Heart left ventricle (tissue), 16 donors: Measurements from ENCODE around the gene TCAF1. TPM values are rescaled to one million over a fixed set of nuclear protein-coding genes. Genes with fewer than 3 reads are reported as not detected.

Experiments used
- ATAC-seq, 4 donors: fragments of 200-7000 bp; cut with Tn5 transposase; one replicate each; pipeline ENCODE4 v1.9.1; 2020 to 2022; ENCODE audit warnings: moderate library complexity in 4 of 4, mild to moderate bottlenecking in 3 of 4, moderate number of reproducible peaks in 1 of 4
- DNase-seq, 5 donors: peaks; one replicate each; pipeline ENCODE4 v3.0.0-alpha.2; 2020
- H3K27ac ChIP-seq, 12 donors: fragments of 200-600 bp; sonication (generic) in 4 of 12; one replicate each; pipeline versions ENCODE4 v1.5.0 to v1.8.0; 2016 to 2022; ENCODE audit warnings: mild to moderate bottlenecking in 2 of 12
- H3K27me3 ChIP-seq, 9 donors: fragments of 200-600 bp; sonication (generic) in 2 of 9; one replicate each; pipeline versions ENCODE4 v1.5.1 to v1.8.0; 2016 to 2022; ENCODE audit warnings: mild to moderate bottlenecking in 3 of 9
- H3K36me3 ChIP-seq, 9 donors: fragments of 200-600 bp; sonication (generic) in 2 of 9; one replicate each; pipeline versions ENCODE4 v1.5.0 to v1.8.0; 2018 to 2022; ENCODE audit warnings: mild to moderate bottlenecking in 2 of 9
- H3K4me1 ChIP-seq, 12 donors: fragments of 200-600 bp; sonication (generic) in 4 of 12; one replicate each; pipeline versions ENCODE4 v1.5.0 to v1.8.0; 2016 to 2022; ENCODE audit warnings: mild to moderate bottlenecking in 3 of 12
- H3K4me3 ChIP-seq, 12 donors: fragments of 200-600 bp; sonication (generic) in 4 of 12; one replicate each; pipeline versions ENCODE4 v1.5.0 to v1.8.0; 2017 to 2022; ENCODE audit warnings: mild to moderate bottlenecking in 9 of 12, moderate library complexity in 4 of 12
- H3K9me3 ChIP-seq, 12 donors: fragments of 200-600 bp; sonication (generic) in 4 of 12; one replicate each; pipeline versions ENCODE4 v1.5.0 to v1.8.0; 2016 to 2022; ENCODE audit warnings: mild to moderate bottlenecking in 1 of 12
- POLR2A ChIP-seq, 2 donors: fragments of 450-650 bp; IDR thresholded peaks; one replicate each; pipeline ENCODE4 v1.6.1; 2017; ENCODE audit warnings: antibody characterized with exemption in 2 of 2, mild to moderate bottlenecking in 2 of 2, moderate library complexity in 2 of 2
- WGBS, 4 donors: extraction: QIAGEN DNeasy Blood & Tissue Kit in 2 of 4; methylation state at CpG; one replicate each; pipeline versions ENCODE4 v1.1.5 to v1.1.7; 2013 to 2018; 5-methylcytosine and 5-hydroxymethylcytosine counted together
- intact Hi-C, 10 donors: fragments of 100-400 bp; cut with DNase I; formaldehyde crosslinking; loops; one replicate each; pipeline versions ENCODE4 v1.11.1 to v1.14.2; 2022
- polyA plus RNA-seq, 2 donors: library from polyadenylated mRNA; stranded (reverse); fragments of 200-250 nt; gene quantifications; one replicate each; pipeline ENCODE4 v1.2.3, GENCODE V29; 2013
- total RNA-seq, 9 donors: library from RNA; depleted of rRNA in 2 of 9; stranded (reverse); fragments of >200 nt in 2 of 9; fragmentation: NEBNext Ultra II Directional in 3 of 9; extraction: Animal tissue kit (Norgen Biotek cat#: 25700) in 3 of 9; gene quantifications; one replicate each; pipeline versions ENCODE4 v1.1.0 to v1.2.4, GENCODE V29; 2016 to 2023
- TF ChIP-seq, protein P1 (sequence below), 12 donors: fragments of 200-600 bp; sonication (generic) in 4 of 12; IDR thresholded peaks; one replicate each; pipeline versions ENCODE4 v1.5.0 to v1.8.0; 2018 to 2022; ENCODE audit warnings: antibody characterized with exemption in 12 of 12, mild to moderate bottlenecking in 5 of 12
- donor health status: ischemic (EF 13 %, LVEDD 7.1; RV severe dilation, severe dysfunction).
- donor health status: healthy with polysubstance abuse.
- donor health status: DM: no; HTN: yes; CAD: no.
- donor health status: DM: no; HTN: no; CAD: no.
- donor health status: ischemic (EF 25% LVEDD 6.9; RV normal size, moderate dysfunction).
- donor health status: ischemic (EF 25% LVEDD 5.7; RV mildly dilated, moderate dysfunction).
- donor health status: healthy.
- donor health status: DM: yes; HTN: yes; CAD: no.
- donor health status: ischemic (EF 35%, LVEDD 5.7; RV mildly dilated, moderate dysfunction).
- donor health status: nonischemic (EF 11% LVEDD 7.7; RV severe dilation, severe dysfunction).
- donor health status: DM: yes; HTN: yes; CAD: no.
- donor health status: PGD.
- donor health status: ischemic (EF 29% LVEDD 5.4; RV normal size, mild dysfunction).
- donor health status: nonischemic (EF 23%, LVEDD 6.1; RV moderate dilation, normal function).

The TCAF1 gene
- total and polyA plus RNA-seq, 11 donors, result 16.9 to 71.1 (median 55.5) TPM

DNA sequence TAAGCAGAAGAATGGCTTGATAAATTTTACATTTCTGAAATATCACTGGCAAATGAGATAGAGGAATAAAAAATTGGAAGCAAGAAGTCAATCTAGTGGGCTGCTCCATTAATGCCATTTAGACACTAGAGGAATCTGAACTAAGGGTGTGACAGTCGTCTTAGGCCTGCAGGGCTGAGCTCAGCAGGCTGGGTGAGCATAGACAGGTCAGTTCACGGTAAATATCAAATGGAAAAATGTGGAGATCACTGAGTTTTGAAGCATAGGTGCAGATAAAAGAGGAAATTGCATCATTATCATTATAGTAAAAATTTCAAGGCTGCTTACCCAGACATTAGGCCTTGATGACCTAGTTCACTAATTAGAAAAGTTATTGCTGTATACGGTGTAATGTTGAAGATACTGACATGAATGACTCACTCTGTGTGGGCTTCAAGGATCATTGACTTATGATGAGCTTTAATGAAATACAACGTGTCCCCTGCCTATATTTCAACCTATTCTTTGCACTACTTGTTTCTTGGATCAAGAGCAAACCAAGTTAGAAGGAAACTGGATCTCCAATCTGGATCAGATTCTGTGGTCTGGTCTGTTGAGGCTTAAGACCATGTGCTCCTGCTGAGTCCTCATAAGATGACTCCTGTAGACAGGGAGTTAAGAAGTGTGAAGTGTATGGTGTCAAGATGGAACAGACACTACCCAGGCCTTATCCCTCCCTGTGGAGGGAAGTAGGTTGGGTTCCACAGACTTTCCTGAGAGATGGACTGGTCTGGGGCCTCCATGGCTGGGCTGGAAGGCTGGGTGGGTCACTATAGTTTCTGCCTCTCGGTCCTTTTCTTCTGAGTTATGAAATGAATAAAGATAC is 36.6 kb upstream of the TCAF1 start:
- Histone ChIP-seq H3K4me3 (no peak overlapping the region), H3K27me3 (no peaks in the 10 kb centered on the region), H3K27ac (no peak overlapping the region), H3K36me3 (no peaks in the 10 kb centered on the region), H3K4me1 (no peaks in the 10 kb centered on the region), H3K9me3 (peaks cover 0 to 2% (median 0%) of the 10 kb centered on the region in 12 donors)
- no peak for DNase-seq
- intact Hi-C loops, result no loop called here
- TF ChIP-seq, protein P1, sequence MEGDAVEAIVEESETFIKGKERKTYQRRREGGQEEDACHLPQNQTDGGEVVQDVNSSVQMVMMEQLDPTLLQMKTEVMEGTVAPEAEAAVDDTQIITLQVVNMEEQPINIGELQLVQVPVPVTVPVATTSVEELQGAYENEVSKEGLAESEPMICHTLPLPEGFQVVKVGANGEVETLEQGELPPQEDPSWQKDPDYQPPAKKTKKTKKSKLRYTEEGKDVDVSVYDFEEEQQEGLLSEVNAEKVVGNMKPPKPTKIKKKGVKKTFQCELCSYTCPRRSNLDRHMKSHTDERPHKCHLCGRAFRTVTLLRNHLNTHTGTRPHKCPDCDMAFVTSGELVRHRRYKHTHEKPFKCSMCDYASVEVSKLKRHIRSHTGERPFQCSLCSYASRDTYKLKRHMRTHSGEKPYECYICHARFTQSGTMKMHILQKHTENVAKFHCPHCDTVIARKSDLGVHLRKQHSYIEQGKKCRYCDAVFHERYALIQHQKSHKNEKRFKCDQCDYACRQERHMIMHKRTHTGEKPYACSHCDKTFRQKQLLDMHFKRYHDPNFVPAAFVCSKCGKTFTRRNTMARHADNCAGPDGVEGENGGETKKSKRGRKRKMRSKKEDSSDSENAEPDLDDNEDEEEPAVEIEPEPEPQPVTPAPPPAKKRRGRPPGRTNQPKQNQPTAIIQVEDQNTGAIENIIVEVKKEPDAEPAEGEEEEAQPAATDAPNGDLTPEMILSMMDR (IDR thresholded peaks at IDR 0.05), result no peak
- no peak for TF ChIP-seq POLR2A (IDR thresholded peaks at IDR 0.05)
- WGBS, 4 donors, result 65 to 81% (median 81%) methylated on average over 5 of the region's 5 CpGs
- ATAC-seq, result no peak

DNA sequence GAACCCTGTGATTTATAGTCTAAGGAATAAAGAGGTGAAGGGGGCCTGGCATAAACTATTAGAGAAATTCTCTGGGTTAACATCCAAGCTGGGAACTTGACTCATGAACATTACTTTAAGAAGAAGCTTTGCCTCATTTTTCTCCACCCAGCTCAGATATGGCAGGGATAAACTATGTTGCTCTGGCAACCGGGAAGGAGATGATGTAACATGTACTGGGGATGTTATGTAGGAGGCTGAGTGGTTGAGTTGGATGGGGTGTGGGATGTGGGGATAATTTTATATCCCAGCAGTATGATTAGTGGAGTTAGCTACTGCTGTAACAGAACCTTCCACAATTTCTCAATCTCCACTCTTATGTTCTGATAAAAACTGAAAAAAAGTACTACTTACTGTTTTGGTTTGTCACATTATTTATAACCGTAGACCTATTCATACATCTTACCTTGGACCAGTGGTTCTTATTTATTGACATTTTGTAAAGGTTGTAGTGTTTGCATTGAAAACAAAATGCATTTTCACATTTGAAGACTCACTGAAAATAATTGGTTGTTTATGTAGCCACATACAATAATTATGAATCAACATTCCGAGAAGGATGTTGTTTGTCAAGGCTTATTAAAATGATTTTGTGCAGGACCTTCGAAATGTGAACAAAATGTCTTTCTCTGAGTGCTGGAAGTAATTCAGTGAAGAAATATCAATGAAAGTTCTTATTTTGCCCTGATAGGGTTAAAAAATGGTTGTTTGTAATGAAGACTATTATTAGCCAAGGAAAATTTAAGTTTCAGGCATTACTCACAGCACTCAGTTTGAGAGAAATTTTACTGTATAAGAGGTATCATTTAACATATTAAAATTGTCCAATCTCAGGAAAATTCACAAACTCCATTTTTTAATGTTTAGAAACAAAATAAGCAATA is 34.4 kb upstream of the TCAF1 start:
- Histone ChIP-seq H3K27me3 (no peaks in the 10 kb centered on the region), H3K9me3 (peaks cover 0 to 17% (median under 1%) of the 10 kb centered on the region in 12 donors), H3K27ac (no peak overlapping the region), H3K36me3 (no peaks in the 10 kb centered on the region), H3K4me3 (no peak overlapping the region), H3K4me1 (no peaks in the 10 kb centered on the region)
- 63 to 80% (median 74%) methylated on average over 4 of the region's 4 CpGs for WGBS, 4 donors
- intact Hi-C loops, result no loop called here
- ATAC-seq, result no peak
- TF ChIP-seq, protein P1 (IDR thresholded peaks at IDR 0.05), result no peak
- no peak for TF ChIP-seq POLR2A (IDR thresholded peaks at IDR 0.05)
- DNase-seq, result no peak

DNA sequence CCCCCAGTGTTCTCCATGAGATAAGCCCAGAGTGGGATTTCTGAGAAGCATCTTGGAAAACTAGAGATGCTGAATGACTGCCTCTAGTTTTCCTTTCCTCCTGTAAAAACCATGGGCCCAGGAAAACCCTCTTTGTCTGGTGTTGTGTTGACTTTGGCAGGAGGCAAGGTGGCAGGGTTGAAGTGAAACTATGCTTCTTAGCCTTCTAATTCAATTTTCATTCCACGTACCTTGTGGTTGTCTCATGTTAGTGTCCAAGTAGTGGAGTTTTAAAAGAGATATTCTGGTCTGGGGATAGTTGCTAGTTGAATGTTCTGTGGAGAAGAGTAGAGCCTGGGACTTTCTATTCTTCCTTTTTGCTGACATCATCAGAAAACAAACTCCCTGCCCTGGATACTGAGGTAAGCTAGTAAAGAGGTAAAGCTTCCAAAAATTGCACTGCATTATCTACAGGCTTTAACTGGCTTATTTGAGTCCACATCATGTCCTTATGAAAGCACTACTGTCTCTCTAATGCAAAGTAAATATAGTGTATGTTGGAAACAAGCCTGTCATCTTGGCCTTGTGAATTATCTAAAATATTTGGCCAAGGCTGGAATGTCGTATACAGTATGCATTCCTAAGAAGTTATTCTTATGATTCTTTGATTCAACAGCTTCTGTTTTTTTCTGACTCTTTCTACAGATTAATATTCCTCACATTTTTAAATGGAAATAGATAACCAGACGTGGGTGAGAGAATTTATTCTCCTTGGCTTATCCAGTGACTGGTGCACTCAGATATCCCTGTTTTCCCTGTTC is 32.8 kb upstream of the TCAF1 start, which contains the start of gene OR2F2:
TSS of gene OR2F2 (plus strand) at position 708 of the 800 bp plus-strand sequence. CDS start at position 708, 0 bp downstream.
- WGBS, 4 donors, result 62 to 72% (median 67%) methylated on average over 3 of the region's 3 CpGs
- H3K27me3 ChIP-seq, result no peaks in the 10 kb centered on the region
- peaks cover 0 to 17% (median under 1%) of the 10 kb centered on the region in 12 donors for H3K9me3 ChIP-seq
- no peaks in the 10 kb centered on the region for H3K4me1 ChIP-seq
- ATAC-seq (no peak), DNase-seq (no peak)
- no peaks in the 10 kb centered on the region for H3K36me3 ChIP-seq
- H3K27ac ChIP-seq, result no peak within 1 kb of the TSS
- no peak for TF ChIP-seq POLR2A (IDR thresholded peaks at IDR 0.05)
- TF ChIP-seq, protein P1 (IDR thresholded peaks at IDR 0.05), result no peak
- intact Hi-C loops, result no loop called here
- no peak within 1 kb of the TSS for H3K4me3 ChIP-seq
